Ascending aorta (tissue), 2 donors: ENCODE data around the gene KRT78. TPM values are rescaled to one million over a fixed set of nuclear protein-coding genes. Genes with fewer than 3 reads are reported as not detected.

ENCODE experiments used
- DNase-seq, 2 donors: peaks; one replicate each; pipeline ENCODE4 v3.0.0-alpha.2; 2019; ENCODE audit warnings: low spot score in 2 of 2
- H3K27ac ChIP-seq, 2 donors: fragments of 200-600 bp; sonication (generic); one replicate each; pipeline ENCODE4 v1.5.1; 2016 to 2017; ENCODE audit warnings: mild to moderate bottlenecking in 1 of 2
- H3K27me3 ChIP-seq: fragments of 200-600 bp; sonication (generic); one replicate; pipeline ENCODE4 v1.5.1; 2017
- H3K36me3 ChIP-seq, 2 donors: fragments of 200-600 bp; sonication (generic); one replicate each; pipeline ENCODE4 v1.5.1; 2016
- H3K4me1 ChIP-seq, 2 donors: fragments of 200-600 bp; sonication (generic); one replicate each; pipeline ENCODE4 v1.5.1; 2016 to 2017; ENCODE audit warnings: mild to moderate bottlenecking in 1 of 2
- H3K4me3 ChIP-seq, 2 donors: fragments of 200-600 bp; sonication (generic); one replicate each; pipeline ENCODE4 v1.5.1; 2016 to 2017; ENCODE audit warnings: mild to moderate bottlenecking in 1 of 2
- H3K9me3 ChIP-seq, 2 donors: fragments of 200-600 bp; sonication (generic); one replicate each; pipeline ENCODE4 v1.5.1; 2016
- CTCF ChIP-seq, 3 experiments: fragments of 200-600 bp in 2 of 3; fragments of 450-650 bp in 1 of 3; sonication (generic) in 2 of 3; IDR thresholded peaks; one replicate each; pipeline ENCODE4 v1.5.1; 2016 to 2019; ENCODE audit warnings: antibody characterized with exemption in 3 of 3, mild to moderate bottlenecking in 1 of 3, moderate library complexity in 1 of 3
- intact Hi-C: fragments of 100-400 bp; cut with DNase I; formaldehyde crosslinking; loops from one replicate; pipeline ENCODE4 v1.15.1; 2023
- total RNA-seq: library from RNA; depleted of rRNA; stranded (reverse); fragments of >200 nt; gene quantifications from one replicate; pipeline ENCODE4 v1.1.0, GENCODE V29; 2016

KRT78 gene
- total RNA-seq, 1 donor from 2014 or later, result not detected

GRCh38 chr12:52838609-52839435 is 10.0 kb downstream of the KRT78 start:
- intact Hi-C loops, result no loop called here

GRCh38 chr12:52837781-52838608 is 10.8 kb downstream of the KRT78 start:
- H3K4me1 ChIP-seq, result no peaks in the 10 kb centered on the region
- TF ChIP-seq CTCF (IDR thresholded peaks at IDR 0.05), result no peak
- no peaks in the 10 kb centered on the region for H3K27me3 ChIP-seq
- no peak for DNase-seq
- H3K9me3 ChIP-seq, result no peaks in the 10 kb centered on the region
- intact Hi-C loops, result no loop called here
- H3K4me3 ChIP-seq, result no peak overlapping the region
- H3K27ac ChIP-seq, result no peak overlapping the region
- H3K36me3 ChIP-seq, result no peaks in the 10 kb centered on the region

More at GRCh38 chr12:52838609-52839435, 10.0 kb downstream of the KRT78 start:
- no peak overlapping the region for H3K4me3 ChIP-seq
- no peak overlapping the region for H3K27ac ChIP-seq
- no peak for DNase-seq
- H3K4me1 ChIP-seq, result no peaks in the 10 kb centered on the region
- H3K27me3 ChIP-seq, result no peaks in the 10 kb centered on the region
- H3K9me3 ChIP-seq, result no peaks in the 10 kb centered on the region
- no peak for TF ChIP-seq CTCF (IDR thresholded peaks at IDR 0.05)
- no peaks in the 10 kb centered on the region for H3K36me3 ChIP-seq

- Histone ChIP-seq H3K36me3 (no peaks in the 10 kb centered on the region), H3K4me3 (no peak overlapping the region), H3K27me3 (no peaks in the 10 kb centered on the region), H3K9me3 (no peaks in the 10 kb centered on the region), H3K4me1 (no peaks in the 10 kb centered on the region), H3K27ac (no peak overlapping the region)
- no peak for TF ChIP-seq CTCF (IDR thresholded peaks at IDR 0.05)
- DNase-seq, result no peak
- intact Hi-C loops, result no loop called here
Measured at GRCh38 chr12:52837413-52837741, 11.4 kb downstream of the KRT78 start.

- intact Hi-C loops, result no loop called here
- H3K4me3 ChIP-seq, result no peak overlapping the region
- no peak for DNase-seq
- H3K27me3 ChIP-seq, result no peaks in the 10 kb centered on the region
- H3K27ac ChIP-seq, result no peak overlapping the region
- no peaks in the 10 kb centered on the region for H3K4me1 ChIP-seq
- no peaks in the 10 kb centered on the region for H3K9me3 ChIP-seq
- TF ChIP-seq CTCF (IDR thresholded peaks at IDR 0.05), result no peak
- H3K36me3 ChIP-seq, result no peaks in the 10 kb centered on the region
Measured at GRCh38 chr12:52836491-52837412, 12.0 kb downstream of the KRT78 start.

- no peaks in the 10 kb centered on the region for H3K36me3 ChIP-seq
- TF ChIP-seq CTCF (IDR thresholded peaks at IDR 0.05), result no peak
- H3K27ac ChIP-seq, result no peak overlapping the region
- no peaks in the 10 kb centered on the region for H3K4me1 ChIP-seq
- no peaks in the 10 kb centered on the region for H3K27me3 ChIP-seq
- no peak overlapping the region for H3K4me3 ChIP-seq
- intact Hi-C loops, result no loop called here
- no peak for DNase-seq
- H3K9me3 ChIP-seq, result no peaks in the 10 kb centered on the region
Measured at GRCh38 chr12:52836042-52836466, 12.7 kb downstream of the KRT78 start.
